SHP77 (cell line): ENCODE measurements around the gene APCDD1L.
A peak's percentile ranks its signal among the peaks of the same experiment; 100 is the strongest.

Experiments used
- DNase-seq, 2 experiments: peaks; one replicate each; lab custom pipeline; 2025; lab: John Stamatoyannopoulos, UW

APCDD1L gene

DNA sequence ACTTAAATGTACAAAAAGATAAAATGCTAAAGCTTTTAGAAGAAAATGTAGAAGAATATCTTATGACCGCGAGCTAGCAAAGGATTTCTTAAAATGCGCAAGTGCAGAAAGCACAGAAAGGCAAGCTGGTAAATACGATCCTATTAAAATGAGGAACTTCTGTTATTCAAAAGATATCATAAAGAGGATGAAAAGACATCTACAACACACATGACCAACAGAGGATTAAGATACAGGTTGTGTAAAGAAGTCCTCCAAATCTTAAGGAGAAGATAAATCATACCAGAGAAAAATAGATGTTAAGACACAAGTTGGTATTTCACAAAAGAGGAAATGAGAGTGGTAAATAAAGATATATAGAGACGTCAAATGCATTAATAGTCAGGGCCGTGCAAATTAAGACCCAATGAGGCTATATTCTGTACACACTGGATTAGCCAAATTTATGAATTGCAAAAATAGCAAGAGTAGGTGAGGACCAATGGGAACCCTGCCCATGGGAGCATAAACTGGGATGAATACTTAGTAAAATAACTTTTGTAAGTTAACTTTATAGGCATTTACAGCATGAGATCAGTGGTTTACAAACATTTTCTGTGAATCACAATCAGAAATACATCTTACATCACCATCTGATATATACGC, 23.0 kb downstream of the APCDD1L start:
- no peak for DNase-seq

DNA sequence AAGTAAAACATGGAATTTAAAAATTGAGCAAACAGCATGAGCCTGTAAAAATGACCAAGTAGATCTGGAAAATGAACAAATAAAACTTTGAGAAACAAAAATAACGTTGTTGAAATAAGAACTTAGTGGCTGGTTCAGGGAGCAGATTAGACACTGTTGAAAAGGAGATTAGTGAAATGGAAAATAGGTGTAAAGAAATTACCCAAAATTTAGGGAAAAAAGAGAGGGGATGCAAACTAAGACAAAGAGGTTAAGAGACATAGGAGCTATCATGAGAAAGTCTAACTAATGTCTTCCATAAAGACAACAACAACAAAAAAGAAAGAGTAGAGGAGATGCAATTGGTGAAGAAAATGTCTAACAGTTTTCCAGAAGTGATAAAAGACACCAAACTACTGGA, 29.0 kb downstream of the APCDD1L start:
- no peak for DNase-seq

- no peak for DNase-seq
Measured at GRCh38 chr20:58485393-58485792, 29.8 kb downstream of the APCDD1L start.

GRCh38 chr20:58483470-58483869, 31.7 kb downstream of the APCDD1L start:
- no peak for DNase-seq

GRCh38 chr20:58483051-58483450, 32.1 kb downstream of the APCDD1L start:
- DNase-seq = no peak

GRCh38 chr20:58482416-58482815, 32.8 kb downstream of the APCDD1L start:
- DNase-seq = peak in 1 of 2 experiments; percentile 18

GRCh38 chr20:58481481-58482021, 33.6 kb downstream of the APCDD1L start:
- DNase-seq = peak in 1 of 2 experiments; percentile 16

DNA sequence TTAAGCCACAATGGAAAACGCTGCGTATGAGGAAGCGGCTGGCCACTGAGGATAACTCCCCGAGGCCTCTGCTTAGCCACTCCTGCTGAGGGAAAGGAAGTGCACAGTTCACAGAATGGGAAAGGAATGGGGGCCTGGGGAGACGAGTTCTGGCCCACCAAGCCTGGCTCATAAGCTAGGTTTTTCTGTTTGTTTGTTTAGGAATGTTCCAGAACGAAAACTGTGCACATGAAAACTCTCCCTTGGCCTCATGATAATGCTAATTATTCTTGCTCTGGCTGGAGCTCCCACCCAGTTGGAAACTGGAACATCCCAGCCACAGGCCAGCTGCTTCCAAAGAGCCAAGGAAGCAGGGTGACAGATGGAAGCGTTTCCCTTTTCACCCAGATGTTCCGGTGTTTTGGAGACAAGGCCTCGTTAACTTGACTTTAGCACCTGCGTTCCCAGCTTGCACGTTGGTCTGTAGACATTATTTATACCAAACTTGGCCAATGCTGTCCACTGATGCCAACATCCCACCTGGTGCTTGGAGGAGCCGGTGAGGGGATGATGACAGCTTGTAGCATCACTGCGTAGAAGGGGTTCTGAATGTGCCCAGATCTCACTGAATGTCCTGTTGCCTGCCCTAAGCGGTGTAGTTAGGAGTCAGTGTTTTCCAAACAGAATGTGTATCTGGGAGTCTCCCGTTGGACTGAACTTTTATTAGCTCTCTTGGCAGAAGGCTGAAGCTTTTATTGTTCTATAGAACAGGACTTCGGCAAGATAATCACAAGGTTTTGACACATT, 34.5 kb downstream of the APCDD1L start:
- DNase-seq = no peak

DNA sequence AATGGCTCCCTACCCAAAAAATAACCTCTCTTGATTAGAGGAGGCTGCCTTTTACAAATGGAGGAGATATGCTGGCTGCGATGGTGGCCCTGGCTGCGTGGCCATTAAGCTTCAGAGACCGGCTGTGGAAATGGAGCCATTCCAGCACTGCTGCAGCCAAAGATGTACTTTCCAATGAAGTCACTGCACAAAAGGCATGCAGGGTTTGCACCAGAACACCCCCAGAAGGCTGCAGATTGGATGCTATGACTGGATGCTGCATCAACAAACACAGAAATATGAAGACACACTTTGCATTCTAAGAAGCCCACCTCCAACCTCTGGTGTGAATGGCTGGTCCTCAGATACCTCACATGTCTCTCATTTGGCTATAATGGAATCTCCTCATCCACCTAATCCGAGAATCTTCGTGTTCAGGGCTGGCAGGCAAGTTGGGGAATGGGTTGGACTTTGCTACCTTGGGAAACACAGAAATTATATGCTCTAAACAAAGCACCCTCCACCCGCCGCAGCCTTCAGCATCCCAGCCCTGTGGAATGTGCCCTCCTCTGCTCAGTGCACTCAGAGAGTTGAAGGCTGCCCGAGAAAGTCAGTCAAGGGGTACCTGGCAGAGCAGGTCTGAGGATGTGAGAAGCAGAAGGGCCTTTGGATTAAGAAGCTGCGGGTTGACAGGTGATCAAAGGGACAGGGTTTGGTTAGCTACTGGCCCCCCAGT, 35.3 kb downstream of the APCDD1L start:
- DNase-seq = no peak

- no peak for DNase-seq
Measured at GRCh38 chr20:58478141-58478805, 36.9 kb downstream of the APCDD1L start.

GRCh38 chr20:58475466-58475865, 39.7 kb downstream of the APCDD1L start:
- DNase-seq = no peak

- DNase-seq = no peak
Measured at GRCh38 chr20:58473453-58474425, 41.5 kb downstream of the APCDD1L start.

GRCh38 chr20:58472273-58473018, 42.8 kb downstream of the APCDD1L start:
- no peak for DNase-seq

DNA sequence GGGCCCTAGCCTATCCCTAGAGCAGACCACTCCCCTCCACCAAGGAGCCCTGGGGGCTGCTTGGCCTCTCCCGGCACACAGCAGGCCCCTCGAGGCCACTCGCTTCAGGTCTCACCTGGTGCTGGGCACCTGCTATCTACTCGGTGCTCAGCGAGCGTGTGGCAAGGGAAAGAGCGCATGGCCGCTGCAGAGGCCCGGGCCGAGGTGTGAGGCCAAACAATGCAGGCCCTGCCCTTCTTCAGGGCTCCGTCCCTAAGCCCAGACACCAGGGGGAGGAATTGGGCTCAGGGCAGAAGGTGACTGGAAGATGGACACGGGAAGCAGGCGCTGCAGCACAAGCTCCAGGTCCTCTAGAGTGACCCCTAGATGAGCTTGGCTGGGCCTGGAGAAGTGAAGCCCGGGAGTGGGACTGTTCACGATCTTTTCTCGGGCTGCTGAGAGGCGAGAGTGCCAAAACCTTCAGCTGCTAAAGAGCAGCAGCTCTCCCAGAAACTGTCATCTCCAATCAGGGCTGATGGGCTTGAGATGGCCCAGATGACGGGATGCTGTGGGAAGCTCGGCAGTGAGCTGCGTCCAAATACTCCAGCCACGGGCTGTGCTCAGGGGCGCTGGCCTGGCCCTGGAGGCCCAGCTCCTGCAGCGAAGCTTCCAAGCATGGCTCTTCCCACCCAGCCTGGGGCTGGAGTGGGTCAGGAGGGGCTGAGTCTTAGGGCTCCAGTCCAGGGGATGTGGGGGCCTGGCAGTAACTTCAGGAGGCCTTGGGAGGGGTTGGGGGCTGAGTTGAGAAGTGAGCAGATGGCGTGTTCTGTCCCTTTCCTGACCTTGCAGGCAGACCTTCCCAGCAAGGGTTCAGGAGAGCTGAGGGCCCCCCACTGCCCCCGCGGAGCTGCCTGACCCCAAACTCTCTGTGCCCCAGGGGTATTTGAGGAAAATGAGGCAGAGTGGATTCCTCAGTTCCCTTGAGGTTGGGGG, 43.7 kb downstream of the APCDD1L start:
- no peak for DNase-seq

DNA sequence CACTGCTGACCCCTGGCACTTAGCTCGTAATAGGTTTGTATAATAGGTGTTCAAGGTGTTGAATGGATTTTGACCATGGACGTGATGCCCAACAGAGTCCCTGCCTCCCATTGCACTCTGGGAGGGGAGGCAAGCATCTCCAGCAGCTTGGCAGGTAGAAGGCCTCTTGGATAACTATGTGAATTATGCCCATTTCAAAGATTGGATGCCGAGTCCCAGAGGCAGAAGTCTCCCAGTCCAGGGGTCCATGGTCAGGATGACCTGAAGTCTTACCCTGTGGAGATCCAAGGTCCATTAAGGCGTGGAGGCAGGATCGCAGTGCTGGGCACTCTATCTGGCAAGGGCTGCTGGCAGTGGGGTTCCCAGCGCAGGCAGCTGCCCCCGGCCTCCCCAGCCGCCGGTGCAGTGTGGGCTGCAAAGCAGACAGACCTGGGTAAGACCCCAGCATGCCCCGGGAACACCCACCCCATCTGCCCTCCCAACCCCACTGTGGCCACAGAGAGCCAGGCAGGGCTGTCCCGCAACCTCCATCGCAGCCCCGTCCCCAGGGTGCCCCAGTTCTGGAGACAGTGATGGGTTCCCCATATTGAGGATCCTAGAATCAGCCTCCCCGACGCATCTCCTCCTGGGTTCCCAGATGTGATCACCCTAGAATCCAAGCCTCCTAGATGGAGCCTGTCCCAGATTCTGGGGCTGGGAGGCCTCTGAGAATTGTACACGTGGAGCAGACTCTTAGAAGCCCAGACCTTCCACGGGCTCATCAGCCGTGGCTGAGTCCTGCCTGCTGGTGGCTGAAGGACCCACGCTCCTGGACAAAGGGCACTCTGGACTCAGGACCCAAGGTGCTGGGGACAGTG, 44.6 kb downstream of the APCDD1L start:
- DNase-seq = no peak

DNA sequence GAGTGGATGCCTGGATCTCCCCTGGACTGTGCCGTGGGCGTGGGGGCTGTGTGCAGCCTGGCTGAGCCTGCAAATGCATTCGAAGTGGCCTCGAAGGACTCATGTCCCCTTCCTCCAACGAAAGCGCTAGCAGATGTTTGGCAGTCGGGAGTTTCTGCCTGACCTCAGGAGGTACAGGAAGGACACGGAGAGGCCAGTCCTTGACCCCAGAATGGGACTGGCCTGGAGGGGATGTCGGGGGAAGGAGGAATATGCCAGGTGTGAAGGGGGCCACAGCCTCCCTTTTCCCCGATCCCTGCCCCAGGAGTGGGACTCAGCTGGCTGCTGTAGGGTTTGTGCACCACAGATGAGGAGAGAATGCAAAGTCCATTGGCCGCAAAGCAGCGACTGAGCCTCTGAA, 45.6 kb downstream of the APCDD1L start:
- DNase-seq = no peak

GRCh38 chr20:58467572-58468527, 47.3 kb downstream of the APCDD1L start:
- DNase-seq = no peak
